Activated T-helper 1 cell treated with Interleukin-2 at 50 U/mL for 16 hours (primary cell): ENCODE data around the gene MSH5.

Experiments
- DNase-seq: peaks from one replicate; pipeline ENCODE4 v3.0.0-alpha.2; 2020; ENCODE audit warnings: low read depth

Gene MSH5

DNA sequence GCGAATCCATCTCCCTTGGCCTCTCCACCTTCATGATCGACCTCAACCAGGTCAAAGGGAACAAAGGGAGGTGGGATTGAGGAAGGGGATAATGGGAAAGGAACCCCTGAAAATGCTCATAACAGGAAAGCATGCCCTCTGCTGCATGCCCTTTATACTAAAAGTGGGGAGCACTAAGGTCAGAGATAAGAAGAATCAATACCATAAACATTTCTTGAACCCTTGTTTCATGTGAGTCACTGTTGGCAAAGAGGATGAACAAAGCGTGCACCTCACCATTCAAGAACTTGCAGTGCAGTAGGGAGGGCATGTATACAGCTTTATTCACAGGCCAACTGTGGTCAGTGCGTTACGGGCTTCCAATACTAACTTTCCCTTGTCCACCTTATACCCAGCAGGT is 21.0 kb downstream of the MSH5 start:
- no peak for DNase-seq

GRCh38 chr6:31761343-31761742 is 21.5 kb downstream of the MSH5 start:
- no peak for DNase-seq

- no peak for DNase-seq
Observed at GRCh38 chr6:31762356-31762755, 22.6 kb downstream of the MSH5 start, which contains the start of gene SAPCD1. TSS of gene SAPCD1 (plus strand) at chr6:31762656. CDS start at chr6:31763055, 399 bp downstream.

GRCh38 chr6:31762878-31763618 is 23.2 kb downstream of the MSH5 start:
- no peak for DNase-seq

- DNase-seq: no peak
Observed at GRCh38 chr6:31763619-31763940, 23.8 kb downstream of the MSH5 start.

DNA sequence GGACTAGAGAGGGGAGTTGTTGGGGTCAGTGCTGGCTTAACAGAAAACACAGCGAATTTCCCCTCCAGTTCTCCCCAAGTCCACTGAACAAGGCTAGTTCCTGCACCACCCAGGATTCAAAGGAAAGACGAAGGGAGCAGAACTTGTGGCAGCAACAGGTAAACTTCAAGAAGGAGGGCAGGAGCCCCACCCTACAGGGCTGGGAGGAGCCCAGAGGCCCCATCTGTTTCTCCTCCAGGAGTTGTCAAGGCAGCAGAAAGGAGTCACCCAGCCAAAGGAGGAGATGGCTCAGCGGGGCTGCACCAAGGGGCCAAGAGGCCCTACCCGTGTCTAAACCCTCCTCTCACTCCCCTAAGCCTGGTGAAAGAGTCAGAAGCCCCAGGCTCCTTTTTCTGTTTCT is 24.4 kb downstream of the MSH5 start:
- no peak for DNase-seq

GRCh38 chr6:31765559-31765909 is 25.7 kb downstream of the MSH5 start:
- DNase-seq: no peak

DNA sequence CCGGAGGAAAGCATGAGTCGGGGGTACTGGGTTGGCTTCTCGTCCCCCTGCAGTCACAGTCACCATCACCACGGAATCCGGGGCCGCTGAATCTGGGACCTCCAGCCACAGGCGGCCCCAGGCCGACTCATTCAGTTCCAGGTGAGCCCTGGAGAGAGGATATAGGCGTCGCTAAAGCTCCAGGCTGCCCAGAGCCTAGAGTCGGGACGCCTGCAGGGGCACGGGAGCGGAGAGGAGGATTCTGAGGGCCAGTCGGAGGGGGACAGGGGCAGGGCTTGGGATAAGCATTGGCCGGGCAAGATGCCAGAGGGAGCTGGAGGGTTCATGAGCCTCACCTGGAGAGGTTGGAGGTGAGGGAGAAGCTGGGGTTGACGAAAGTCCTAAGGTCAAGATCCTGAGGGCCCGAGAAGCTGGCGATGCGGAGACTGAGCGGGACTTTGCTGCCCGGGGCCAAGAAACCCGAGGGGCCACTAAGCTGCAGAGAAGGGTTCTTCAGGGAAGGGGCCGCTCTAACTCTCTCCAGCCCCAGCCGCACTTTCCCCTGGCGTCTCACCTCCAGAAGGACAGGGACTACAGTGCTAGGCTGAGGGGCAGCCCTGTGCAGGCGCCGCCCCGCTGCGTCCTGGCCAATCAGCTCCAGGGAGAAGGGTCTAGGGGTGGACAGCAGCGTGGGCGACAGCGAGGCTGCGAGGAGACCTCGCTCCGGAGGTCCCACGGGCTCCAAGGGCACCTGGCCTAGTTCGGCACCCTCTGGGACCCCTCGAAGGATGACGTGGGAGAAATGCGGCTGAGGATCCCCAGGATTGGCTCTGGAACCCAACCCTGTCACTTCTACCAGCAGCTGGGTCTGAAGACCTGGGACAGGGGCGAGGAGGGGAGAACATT is 26.3 kb downstream of the MSH5 start:
- no peak for DNase-seq

GRCh38 chr6:31767096-31767645 is 27.4 kb downstream of the MSH5 start:
- no peak for DNase-seq

DNA sequence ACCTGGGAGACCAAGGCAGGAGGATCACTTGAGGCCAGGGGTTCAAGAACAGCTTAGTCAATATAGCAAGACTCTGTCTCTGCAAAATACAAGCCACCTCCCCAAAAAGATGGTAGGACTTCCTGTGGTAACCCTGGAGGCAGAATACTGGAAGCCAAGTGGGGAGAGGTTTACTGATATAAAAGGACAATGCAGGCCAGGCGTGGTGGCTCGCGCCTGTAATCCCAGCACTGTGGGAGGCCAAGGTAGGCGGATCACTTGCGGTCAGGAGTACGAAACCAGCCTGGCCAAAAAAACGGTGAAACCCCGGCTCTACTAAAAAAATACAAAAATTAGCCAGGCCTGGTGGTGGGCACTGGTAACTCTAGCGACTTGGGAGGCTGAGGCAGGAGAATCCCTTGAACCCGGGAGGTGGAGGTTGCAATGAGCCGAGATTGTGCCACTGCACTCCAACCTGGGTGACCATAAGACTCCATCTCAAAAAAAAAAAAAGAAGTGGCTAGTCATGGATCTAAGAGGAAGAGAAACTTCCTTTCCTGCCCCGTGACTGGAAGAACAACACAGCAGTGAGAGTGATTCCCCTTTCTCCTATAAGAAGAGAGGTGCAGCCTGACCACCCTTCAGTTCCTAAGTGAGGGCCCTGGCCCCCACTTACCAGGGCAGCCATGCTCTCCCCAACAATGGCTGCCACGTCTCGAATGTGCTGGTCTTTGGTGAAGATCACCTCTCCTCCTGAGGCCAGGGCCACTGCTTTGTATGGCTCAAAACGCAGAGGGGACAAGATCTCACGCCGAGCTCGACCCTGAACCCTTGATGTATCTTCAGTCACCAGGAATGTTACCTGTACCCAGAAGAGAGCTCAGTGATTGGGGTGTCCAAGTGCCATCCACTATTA is 28.8 kb downstream of the MSH5 start:
- DNase-seq: no peak

- DNase-seq: peak; percentile 63
Observed at GRCh38 chr6:31769684-31770371, 30.0 kb downstream of the MSH5 start.

- DNase-seq: no peak
Observed at GRCh38 chr6:31770860-31771259, 31.1 kb downstream of the MSH5 start.

GRCh38 chr6:31771992-31772358 is 32.2 kb downstream of the MSH5 start:
- no peak for DNase-seq

- no peak for DNase-seq
Observed at GRCh38 chr6:31775184-31775583, 35.4 kb downstream of the MSH5 start.

DNA sequence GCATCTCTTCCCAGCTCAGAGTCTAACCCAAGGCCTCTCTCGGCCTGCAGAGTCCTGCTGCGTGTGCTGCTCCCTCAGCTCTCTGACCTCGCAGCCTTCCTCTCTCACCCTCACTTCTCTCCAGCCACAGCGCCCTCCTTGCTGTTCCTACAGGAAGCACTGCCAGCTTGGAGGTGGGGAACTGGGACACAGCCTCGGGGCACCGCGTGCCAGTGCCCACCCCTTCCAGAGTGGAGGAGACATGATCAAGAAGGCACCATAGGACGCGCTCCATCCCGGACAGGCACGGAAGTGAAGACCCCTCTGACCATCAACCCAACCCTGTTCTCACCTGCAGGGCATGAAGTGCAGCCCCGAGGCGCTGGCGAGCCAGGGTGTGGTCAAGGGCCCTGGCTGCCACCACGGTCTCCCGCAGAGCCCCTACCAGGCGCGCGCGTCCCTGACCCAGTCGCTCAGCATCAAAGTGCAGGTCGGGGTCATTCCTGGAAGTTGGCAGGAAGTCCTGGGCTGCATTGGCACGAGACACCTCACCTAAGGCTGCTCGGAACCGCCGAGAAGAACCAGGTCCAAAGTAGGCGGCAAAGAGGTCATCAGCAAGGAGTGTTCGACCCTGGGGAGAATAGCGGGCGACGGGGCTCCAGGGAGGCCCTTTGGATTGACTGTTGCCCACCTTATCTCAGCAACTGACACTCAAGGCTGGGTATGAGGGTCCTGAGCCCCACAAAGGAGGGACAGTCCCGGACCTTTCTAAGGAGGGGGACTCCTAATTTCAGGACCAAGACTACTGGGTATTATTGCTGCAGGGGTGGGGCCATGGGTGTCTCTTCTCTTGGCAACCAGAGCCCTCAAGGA is 36.1 kb downstream of the MSH5 start:
- DNase-seq: no peak

DNA sequence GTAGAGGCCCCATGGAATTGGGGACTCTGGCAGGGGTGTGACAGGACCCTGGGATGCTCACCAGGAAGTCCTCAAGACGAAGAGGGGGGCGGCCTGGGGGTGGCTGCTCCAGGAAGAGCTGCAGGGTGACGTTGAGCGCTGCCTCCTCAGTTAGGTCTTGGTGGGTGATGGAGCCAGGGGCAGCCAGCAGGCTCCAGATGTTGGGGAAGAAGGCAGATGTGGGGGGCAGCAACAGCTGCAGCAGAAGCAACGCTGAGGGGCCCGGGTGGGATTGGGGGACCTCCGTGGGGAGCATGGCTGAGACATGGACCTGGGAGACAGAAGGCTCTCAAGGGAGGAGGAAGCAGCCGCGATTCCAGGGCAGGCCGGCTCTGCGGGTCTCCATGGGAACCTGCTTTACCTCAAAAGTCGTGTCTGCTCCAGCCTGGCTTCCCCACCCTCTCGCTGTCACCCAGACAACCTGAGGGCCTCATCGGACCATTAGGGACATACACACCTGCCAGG is 36.7 kb downstream of the MSH5 start:
- no peak for DNase-seq

DNA sequence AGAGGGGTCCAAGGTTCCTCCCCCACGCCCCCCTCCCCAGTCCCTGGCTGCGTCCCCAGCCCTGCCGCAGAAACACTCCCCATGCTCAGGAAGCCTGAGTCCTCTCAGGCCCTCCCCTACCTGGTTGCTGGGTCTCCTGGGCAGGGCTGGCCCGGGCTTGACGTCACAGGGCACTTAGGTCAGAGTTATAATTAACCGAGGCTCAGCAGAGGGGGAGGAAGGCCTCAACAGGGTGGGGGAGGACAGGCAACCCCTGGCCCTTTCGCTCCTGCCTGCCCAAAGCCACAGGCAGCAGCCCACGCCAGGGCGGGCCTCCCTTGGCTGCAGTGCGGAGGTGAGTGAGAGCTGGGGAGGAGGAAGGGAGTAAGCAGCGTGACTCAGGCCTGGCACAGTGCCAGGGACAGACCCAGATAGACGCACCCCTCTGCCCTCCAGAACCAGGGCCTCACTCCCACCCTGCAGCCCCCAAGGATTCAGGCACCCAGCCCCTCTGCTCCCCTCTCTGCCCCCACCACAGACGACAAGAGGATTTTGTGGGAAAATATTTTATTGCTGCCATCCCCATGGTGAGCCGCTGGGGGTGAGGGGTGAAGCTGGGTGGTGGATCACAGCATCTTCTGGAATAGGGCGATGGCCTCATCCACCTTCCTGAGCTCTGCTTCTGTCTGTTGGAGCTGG is 37.3 kb downstream of the MSH5 start, which contains the start of gene VWA7:
Gene VWA7, minus strand, starts transcription at position 340 of the 678 bp plus-strand sequence. CDS start 549 bp downstream, outside the sequence.
- peak; percentile 46 for DNase-seq

- no peak for DNase-seq
Observed at GRCh38 chr6:31777667-31778050, 37.9 kb downstream of the MSH5 start.

- DNase-seq: no peak
Observed at GRCh38 chr6:31778193-31778592, 38.4 kb downstream of the MSH5 start.
